ENCODE results near the gene CXCL10. TPM values are rescaled to one million over a fixed set of nuclear protein-coding genes. Genes with fewer than 3 reads are reported as not detected.

The CXCL10 gene
- total and polyA plus RNA-seq, 12 donors = 0.28 to 41.4 (median 1.4) TPM; not detected in 1

GRCh38 chr4:76061982-76062381, 38.7 kb upstream of the CXCL10 start:
- WGBS, 4 donors = 64 to 78% (median 66%) methylated on average over 1 of the region's 1 CpG
- Histone ChIP-seq H3K9me3 (replicated peaks in 1 of 3) (no peaks in the 10 kb centered on the region), H3K27me3 (no peaks in the 10 kb centered on the region), H3K27ac (no peak overlapping the region), H3K4me1 (replicated peaks in 1 of 2) (no peaks in the 10 kb centered on the region), H3K36me3 (replicated peaks in 1 of 2) (no peaks in the 10 kb centered on the region), H3K4me3 (no peak overlapping the region)
- intact Hi-C loops (cut with DNase I) = no loop called here
- no peak for DNase-seq
- TF ChIP-seq, protein P1, sequence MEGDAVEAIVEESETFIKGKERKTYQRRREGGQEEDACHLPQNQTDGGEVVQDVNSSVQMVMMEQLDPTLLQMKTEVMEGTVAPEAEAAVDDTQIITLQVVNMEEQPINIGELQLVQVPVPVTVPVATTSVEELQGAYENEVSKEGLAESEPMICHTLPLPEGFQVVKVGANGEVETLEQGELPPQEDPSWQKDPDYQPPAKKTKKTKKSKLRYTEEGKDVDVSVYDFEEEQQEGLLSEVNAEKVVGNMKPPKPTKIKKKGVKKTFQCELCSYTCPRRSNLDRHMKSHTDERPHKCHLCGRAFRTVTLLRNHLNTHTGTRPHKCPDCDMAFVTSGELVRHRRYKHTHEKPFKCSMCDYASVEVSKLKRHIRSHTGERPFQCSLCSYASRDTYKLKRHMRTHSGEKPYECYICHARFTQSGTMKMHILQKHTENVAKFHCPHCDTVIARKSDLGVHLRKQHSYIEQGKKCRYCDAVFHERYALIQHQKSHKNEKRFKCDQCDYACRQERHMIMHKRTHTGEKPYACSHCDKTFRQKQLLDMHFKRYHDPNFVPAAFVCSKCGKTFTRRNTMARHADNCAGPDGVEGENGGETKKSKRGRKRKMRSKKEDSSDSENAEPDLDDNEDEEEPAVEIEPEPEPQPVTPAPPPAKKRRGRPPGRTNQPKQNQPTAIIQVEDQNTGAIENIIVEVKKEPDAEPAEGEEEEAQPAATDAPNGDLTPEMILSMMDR (IDR thresholded peaks at IDR 0.05) = no peak
- TF ChIP-seq POLR2A (IDR thresholded peaks at IDR 0.05) = no peak

GRCh38 chr4:76061421-76061820, 38.1 kb upstream of the CXCL10 start:
- Histone ChIP-seq H3K27ac (no peak overlapping the region), H3K4me3 (no peak overlapping the region), H3K36me3 (replicated peaks in 1 of 2) (no peaks in the 10 kb centered on the region), H3K4me1 (replicated peaks in 1 of 2) (no peaks in the 10 kb centered on the region), H3K9me3 (replicated peaks in 1 of 3) (no peaks in the 10 kb centered on the region), H3K27me3 (no peaks in the 10 kb centered on the region)
- intact Hi-C loops (cut with DNase I) = no loop called here
- TF ChIP-seq POLR2A (IDR thresholded peaks at IDR 0.05) = no peak
- TF ChIP-seq, protein P1 (IDR thresholded peaks at IDR 0.05) = no peak
- DNase-seq = no peak
- 43 to 55% (median 48%) methylated on average over 1 of the region's 1 CpG for WGBS, 4 donors

DNA sequence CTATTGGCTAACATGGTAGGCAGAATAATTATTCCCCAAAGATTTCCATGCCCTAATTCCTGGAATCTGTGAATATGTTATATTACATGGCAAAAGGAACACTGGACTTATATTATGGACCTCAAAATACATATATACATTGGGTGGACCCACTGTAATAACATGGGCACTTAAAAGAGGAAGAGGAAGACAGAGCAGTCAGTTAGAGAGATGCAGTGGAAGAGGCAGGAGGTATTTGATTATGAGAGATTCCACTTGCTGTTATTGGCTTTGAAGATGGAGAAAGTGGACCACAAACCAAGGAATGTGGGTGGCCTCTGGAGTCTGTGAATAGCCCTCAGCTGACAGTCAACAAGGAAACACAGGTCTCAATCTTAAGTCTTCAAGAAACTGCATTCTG, 37.2 kb upstream of the CXCL10 start:
- H3K36me3 ChIP-seq (replicated peaks in 1 of 2) = no peaks in the 10 kb centered on the region
- no peak overlapping the region for H3K4me3 ChIP-seq
- TF ChIP-seq, protein P1 (IDR thresholded peaks at IDR 0.05) = no peak
- TF ChIP-seq POLR2A (IDR thresholded peaks at IDR 0.05) = no peak
- no peak overlapping the region for H3K27ac ChIP-seq
- no peak for DNase-seq
- H3K9me3 ChIP-seq (replicated peaks in 1 of 3) = no peaks in the 10 kb centered on the region
- no peaks in the 10 kb centered on the region for H3K27me3 ChIP-seq
- intact Hi-C loops (cut with DNase I) = no loop called here
- no peaks in the 10 kb centered on the region for H3K4me1 ChIP-seq (replicated peaks in 1 of 2)

GRCh38 chr4:76059750-76060149, 36.5 kb upstream of the CXCL10 start:
- TF ChIP-seq POLR2A (IDR thresholded peaks at IDR 0.05) = no peak
- TF ChIP-seq, protein P1 (IDR thresholded peaks at IDR 0.05) = no peak
- intact Hi-C loops (cut with DNase I) = no loop called here
- WGBS, 4 donors = 61 to 76% (median 62%) methylated on average over 1 of the region's 1 CpG
- H3K4me3 ChIP-seq = no peak overlapping the region
- H3K27ac ChIP-seq = no peak overlapping the region
- no peaks in the 10 kb centered on the region for H3K9me3 ChIP-seq (replicated peaks in 1 of 3)
- no peak for DNase-seq
- no peaks in the 10 kb centered on the region for H3K36me3 ChIP-seq (replicated peaks in 1 of 2)
- no peaks in the 10 kb centered on the region for H3K27me3 ChIP-seq
- H3K4me1 ChIP-seq (replicated peaks in 1 of 2) = no peaks in the 10 kb centered on the region
